Astrocyte (in vitro differentiated cells and primary cell): ENCODE data around the gene IFT81. TPM values are rescaled to one million over a fixed set of nuclear protein-coding genes. Genes with fewer than 3 reads are reported as not detected.

Source experiments
- DNase-seq: peaks from one replicate; pipeline ENCODE4 v3.0.0-alpha.2; 2010; ENCODE audit warnings: low read depth
- FAIRE-seq: peaks from 2 replicates; lab custom pipeline; 2011; peaks lifted over from hg19 to GRCh38; lab: Jason Lieb, UNC
- H2AFZ ChIP-seq: 2 replicates; pipeline ENCODE4 v1.6.0; 2012; ENCODE audit warnings: low read depth, low read length, inconsistent platforms
- H3K27ac ChIP-seq: 2 replicates; pipeline ENCODE4 v1.5.1; 2011; ENCODE audit warnings: low read depth, low read length, inconsistent platforms
- H3K27me3 ChIP-seq: 2 replicates; pipeline ENCODE4 v1.6.0; 2011; ENCODE audit warnings: low read length, inconsistent platforms; ENCODE audit not compliant: insufficient read depth
- H3K36me3 ChIP-seq: 2 replicates; pipeline ENCODE4 v1.5.1; 2011; ENCODE audit warnings: low read length, inconsistent platforms; ENCODE audit not compliant: insufficient read depth
- H3K4me1 ChIP-seq: 2 replicates; pipeline ENCODE4 v1.5.1; 2011; ENCODE audit warnings: low read length, inconsistent platforms; ENCODE audit not compliant: insufficient read depth
- H3K4me2 ChIP-seq: 2 replicates; pipeline ENCODE4 v1.6.0; 2012; ENCODE audit warnings: low read length, inconsistent platforms
- H3K4me3 ChIP-seq: 2 replicates; pipeline ENCODE4 v1.5.1; 2011; ENCODE audit warnings: low read depth, mild to moderate bottlenecking, low read length, inconsistent platforms; ENCODE audit not compliant: insufficient read depth
- H3K79me2 ChIP-seq: 2 replicates; pipeline ENCODE4 v1.6.0; 2012; ENCODE audit warnings: mild to moderate bottlenecking, low read length, inconsistent platforms; ENCODE audit not compliant: insufficient read depth
- H3K9ac ChIP-seq: 2 replicates; pipeline ENCODE4 v1.6.0; 2012; ENCODE audit warnings: mild to moderate bottlenecking, low read length, inconsistent platforms
- H3K9me3 ChIP-seq: 2 replicates; pipeline ENCODE4 v1.5.1; 2012; ENCODE audit warnings: low read depth, mild to moderate bottlenecking, low read length, inconsistent platforms; ENCODE audit not compliant: insufficient read depth
- H4K20me1 ChIP-seq: 2 replicates; pipeline ENCODE4 v1.6.0; 2012; ENCODE audit warnings: low read length, inconsistent platforms; ENCODE audit not compliant: insufficient read depth
- H3K27ac Mint-ChIP-seq: one replicate; pipeline ENCODE4 v1.8.0; 2021; ENCODE audit warnings: mild to moderate bottlenecking, mixed read lengths; ENCODE audit not compliant: unreplicated experiment
- H3K27me3 Mint-ChIP-seq: one replicate; pipeline ENCODE4 v1.8.0; 2021; ENCODE audit warnings: low read depth, mixed read lengths; ENCODE audit not compliant: unreplicated experiment
- H3K36me3 Mint-ChIP-seq: one replicate; pipeline ENCODE4 v1.8.0; 2021; ENCODE audit warnings: low read depth, mixed read lengths; ENCODE audit not compliant: unreplicated experiment
- H3K4me1 Mint-ChIP-seq: one replicate; pipeline ENCODE4 v1.8.0; 2021; ENCODE audit warnings: low read depth, mixed read lengths; ENCODE audit not compliant: unreplicated experiment
- H3K4me3 Mint-ChIP-seq: one replicate; pipeline ENCODE4 v1.8.0; 2021; ENCODE audit warnings: mild to moderate bottlenecking, moderate library complexity, mixed read lengths; ENCODE audit not compliant: unreplicated experiment
- H3K9me3 Mint-ChIP-seq: one replicate; pipeline ENCODE4 v1.8.0; 2021; ENCODE audit warnings: mild to moderate bottlenecking, mixed read lengths; ENCODE audit not compliant: unreplicated experiment
- CTCF ChIP-seq: IDR thresholded peaks from 2 replicates; pipeline ENCODE4 v1.5.1; 2011; ENCODE audit warnings: low read depth, mild to moderate bottlenecking, inconsistent platforms, low read length, moderate library complexity; ENCODE audit not compliant: insufficient read depth
- EZH2 ChIP-seq: IDR thresholded peaks from 2 replicates; pipeline ENCODE4 v1.6.1; 2012; ENCODE audit warnings: mild to moderate bottlenecking, low read length, inconsistent platforms; ENCODE audit not compliant: insufficient read depth
- total RNA-seq: library from RNA; stranded (reverse); gene quantifications from 2 replicates; pipeline ENCODE4 v1.2.1, GENCODE V29; 2021

Gene IFT81
- total RNA-seq, 1 donor from 2014 or later = 12.3 TPM

- Mint-ChIP-seq H3K27me3 (peaks cover 3% of the 10 kb centered on the region), H3K9me3 (no peaks in the 10 kb centered on the region), H3K27ac (no peak overlapping the region), H3K4me3 (no peak overlapping the region), H3K36me3 (peaks cover 2% of the 10 kb centered on the region), H3K4me1 (peaks cover 11% of the 10 kb centered on the region)
- no peaks in the 10 kb centered on the region for H3K79me2 ChIP-seq
- no peaks in the 10 kb centered on the region for H3K36me3 ChIP-seq
- no peak overlapping the region for H2AFZ ChIP-seq
- FAIRE-seq (no peak), DNase-seq (no peak)
- H3K9ac ChIP-seq = no peak overlapping the region
- no peak overlapping the region for H3K4me3 ChIP-seq
- no peaks in the 10 kb centered on the region for H3K9me3 ChIP-seq
- H3K27ac ChIP-seq = no peak overlapping the region
- H3K27me3 ChIP-seq = no peaks in the 10 kb centered on the region
- no peaks in the 10 kb centered on the region for H4K20me1 ChIP-seq
- H3K4me2 ChIP-seq = no peak overlapping the region
- TF ChIP-seq EZH2 (no peak), CTCF (no peak)
- peaks cover 4% of the 10 kb centered on the region for H3K4me1 ChIP-seq
These were observed 127.2 kb downstream of the IFT81 start for GRCh38 chr12:110251381-110251780.

DNA sequence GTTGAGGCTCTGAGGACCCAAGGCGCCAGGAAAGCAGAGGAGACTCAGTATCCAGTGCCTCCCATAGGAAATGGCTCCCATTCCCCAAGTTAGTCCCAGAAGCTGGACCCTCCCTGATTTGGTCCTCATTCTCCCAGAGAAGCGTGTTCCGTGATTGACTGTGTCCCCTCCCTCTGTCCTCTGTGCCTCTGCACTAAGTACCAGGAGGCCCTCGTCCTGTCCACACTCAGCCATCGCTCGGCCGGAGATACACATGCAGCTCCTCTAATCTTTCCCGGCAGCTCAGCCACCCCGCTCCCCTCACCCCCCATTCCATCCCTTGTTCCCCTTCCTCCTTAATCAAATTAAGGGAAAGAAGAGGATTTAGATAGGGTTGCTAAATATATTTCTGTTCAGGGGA is 128.6 kb downstream of the IFT81 start:
- peaks cover 6% of the 10 kb centered on the region for H3K4me1 Mint-ChIP-seq
- Histone ChIP-seq H3K79me2 (no peaks in the 10 kb centered on the region), H4K20me1 (no peaks in the 10 kb centered on the region), H3K27me3 (no peaks in the 10 kb centered on the region), H2AFZ (no peak overlapping the region), H3K4me2 (no peak overlapping the region), H3K4me1 (peaks cover 1% of the 10 kb centered on the region), H3K27ac (no peak overlapping the region), H3K9ac (no peak overlapping the region), H3K9me3 (no peaks in the 10 kb centered on the region), H3K4me3 (no peak overlapping the region), H3K36me3 (no peaks in the 10 kb centered on the region)
- FAIRE-seq = no peak
- H3K9me3 Mint-ChIP-seq = no peaks in the 10 kb centered on the region
- H3K27me3 Mint-ChIP-seq = peaks cover 3% of the 10 kb centered on the region
- DNase-seq = no peak
- TF ChIP-seq EZH2 (no peak), CTCF (no peak)
- no peak overlapping the region for H3K27ac Mint-ChIP-seq
- H3K36me3 Mint-ChIP-seq = peaks cover 2% of the 10 kb centered on the region
- no peak overlapping the region for H3K4me3 Mint-ChIP-seq

GRCh38 chr12:110253176-110253575 is 129.0 kb downstream of the IFT81 start:
- no peaks in the 10 kb centered on the region for H3K9me3 Mint-ChIP-seq
- H3K4me3 Mint-ChIP-seq = no peak overlapping the region
- Histone ChIP-seq H3K9ac (no peak overlapping the region), H3K4me1 (no peaks in the 10 kb centered on the region), H3K9me3 (no peaks in the 10 kb centered on the region), H3K27ac (no peak overlapping the region), H3K4me2 (no peak overlapping the region), H3K4me3 (no peak overlapping the region), H3K36me3 (no peaks in the 10 kb centered on the region), H3K79me2 (no peaks in the 10 kb centered on the region), H4K20me1 (no peaks in the 10 kb centered on the region), H3K27me3 (no peaks in the 10 kb centered on the region), H2AFZ (no peak overlapping the region)
- peaks cover 4% of the 10 kb centered on the region for H3K4me1 Mint-ChIP-seq
- no peak for FAIRE-seq
- peaks cover 3% of the 10 kb centered on the region for H3K27me3 Mint-ChIP-seq
- peaks cover 2% of the 10 kb centered on the region for H3K36me3 Mint-ChIP-seq
- H3K27ac Mint-ChIP-seq = no peak overlapping the region
- TF ChIP-seq EZH2 = no peak
- no peak for TF ChIP-seq CTCF
- DNase-seq = no peak
